SU-DHL-6 (cell line): ENCODE measurements around the gene KRTAP5-4.
"Not testable (repeated sequence)": the region's sequence is repeated elsewhere in the genome, so short reads cannot be mapped to it uniquely, and the experiment has no call there.

Source experiments
- CTCF ChIP-seq: fragments of 200-600 bp; sonication (generic); IDR thresholded peaks from one replicate; pipeline ENCODE4 v1.5.1; 2017; ENCODE audit warnings: antibody characterized with exemption, mild to moderate bottlenecking, low read length, moderate library complexity; ENCODE audit not compliant: insufficient read depth, poor library complexity, severe bottlenecking
- EZH2phosphoT487 ChIP-seq: fragments of 200-600 bp; sonication (generic), shearing (Covaris generic); conservative IDR thresholded peaks from 2 replicates; pipeline ENCODE4 v1.6.1; 2018; ENCODE audit warnings: mild to moderate bottlenecking, antibody characterized with exemption, low read length, moderate library complexity, mixed read lengths

- TF ChIP-seq CTCF, EZH2phosphoT487: not testable (repeated sequence)
These were observed 37.1 kb downstream of the KRTAP5-4 start, which contains the start of gene KRTAP5-1 for GRCh38 chr11:1584661-1585370.
